Neural cell (in vitro differentiated cells): ENCODE results near the gene ATP13A5. TPM values are rescaled to one million over a fixed set of nuclear protein-coding genes. Genes with fewer than 3 reads are reported as not detected.

Experiments
- H2AFZ ChIP-seq: fragments of 200-600, 300-800 bp; sonication (generic), shearing (Covaris generic); 2 replicates; pipeline ENCODE4 v1.6.0; 2014; ENCODE audit warnings: low read depth, mild to moderate bottlenecking, antibody characterized with exemption, low read length, moderate library complexity
- H3F3A ChIP-seq: fragments of 200-600 bp; shearing (Covaris generic); 2 replicates; pipeline ENCODE4 v1.6.1; 2016; ENCODE audit warnings: mild to moderate bottlenecking, moderate library complexity, mixed read lengths, antibody characterized with exemption, low read length; ENCODE audit not compliant: insufficient read depth, poor library complexity, severe bottlenecking
- H3K27ac ChIP-seq: fragments of 200-600, 300-800 bp; sonication (generic), shearing (Covaris generic); 2 replicates; pipeline ENCODE4 v1.5.1; 2014; ENCODE audit warnings: mild to moderate bottlenecking, low read length, moderate library complexity
- H3K27me3 ChIP-seq: fragments of 300-800, 200-600 bp; sonication (generic), shearing (Covaris generic); 2 replicates; pipeline ENCODE4 v1.6.0; 2014; ENCODE audit warnings: mild to moderate bottlenecking, low read depth, low read length, moderate library complexity; ENCODE audit not compliant: insufficient read depth
- H3K36me3 ChIP-seq: fragments of 300-800, 200-600 bp; sonication (generic), shearing (Covaris generic); 2 replicates; pipeline ENCODE4 v1.5.1; 2014; ENCODE audit warnings: mild to moderate bottlenecking, antibody characterized with exemption, low read length, moderate library complexity; ENCODE audit not compliant: insufficient read depth
- H3K4me2 ChIP-seq: fragments of 300-800, 200-600 bp; sonication (generic), shearing (Covaris generic); 2 replicates; pipeline ENCODE4 v1.6.0; 2014; ENCODE audit warnings: mild to moderate bottlenecking, low read length
- H3K4me3 ChIP-seq: fragments of 300-800, 200-600 bp; sonication (generic), shearing (Covaris generic); 2 replicates; pipeline ENCODE4 v1.5.1; 2014; ENCODE audit warnings: mild to moderate bottlenecking, low read length, moderate library complexity
- H3K79me2 ChIP-seq: fragments of 200-600 bp; shearing (Covaris generic); replicated peaks from 2 replicates; pipeline ENCODE4 v1.6.0; 2014; ENCODE audit warnings: mild to moderate bottlenecking, low read length, moderate library complexity; ENCODE audit not compliant: insufficient read depth
- H3K9ac ChIP-seq: fragments of 300-800, 200-600 bp; sonication (generic), shearing (Covaris generic); 2 replicates; pipeline ENCODE4 v1.6.1; 2016; ENCODE audit warnings: mild to moderate bottlenecking, low read length, mixed read lengths
- H3K9me2 ChIP-seq: fragments of 200-600 bp; shearing (Covaris generic); 2 replicates; pipeline ENCODE4 v1.6.1; 2016; ENCODE audit warnings: mild to moderate bottlenecking, low read length, mixed read lengths; ENCODE audit not compliant: insufficient read depth
- H3K9me3 ChIP-seq: fragments of 200-600, 300-800 bp; sonication (generic), shearing (Covaris generic); 2 replicates; pipeline ENCODE4 v1.6.1; 2016; ENCODE audit warnings: mild to moderate bottlenecking, mixed run types, low read length, moderate library complexity, mixed read lengths
- H4K20me1 ChIP-seq: fragments of 200-600 bp; shearing (Covaris generic); 2 replicates; pipeline ENCODE4 v1.6.1; 2016; ENCODE audit warnings: mild to moderate bottlenecking, mixed run types; ENCODE audit not compliant: insufficient read depth
- EP300 ChIP-seq: fragments of 450-650 bp; conservative IDR thresholded peaks from 2 replicates; pipeline ENCODE4 v1.6.1; 2014; ENCODE audit warnings: antibody characterized with exemption, mild to moderate bottlenecking, moderate library complexity; ENCODE audit not compliant: poor library complexity, severe bottlenecking
- EZH2 ChIP-seq: fragments of 200-600, 300-800 bp; shearing (Covaris generic), sonication (generic); IDR thresholded peaks from 2 replicates; pipeline ENCODE4 v1.6.1; 2014; ENCODE audit warnings: antibody characterized with exemption, low read length, borderline replicate concordance, mild to moderate bottlenecking; ENCODE audit not compliant: insufficient read depth, poor library complexity, severe bottlenecking
- MXI1 ChIP-seq: fragments of 450-650 bp; conservative IDR thresholded peaks from 2 replicates; pipeline ENCODE4 v1.6.1; 2014; ENCODE audit warnings: antibody characterized with exemption, mild to moderate bottlenecking; ENCODE audit not compliant: poor library complexity, severe bottlenecking
- POLR2AphosphoS5 ChIP-seq: IDR thresholded peaks from 2 replicates; pipeline ENCODE4 v1.6.1; 2012
- RAD21 ChIP-seq: fragments of 450-650 bp; conservative IDR thresholded peaks from 2 replicates; pipeline ENCODE4 v1.6.1; 2014; ENCODE audit warnings: antibody characterized with exemption, mild to moderate bottlenecking, moderate library complexity
- SMC3 ChIP-seq: fragments of 450-650 bp; conservative IDR thresholded peaks from 2 replicates; pipeline ENCODE4 v1.6.1; 2014; ENCODE audit warnings: antibody characterized with exemption, mild to moderate bottlenecking, moderate library complexity; ENCODE audit not compliant: poor library complexity
- TAF1 ChIP-seq: IDR thresholded peaks from 2 replicates; pipeline ENCODE4 v1.6.1; 2012; ENCODE audit warnings: low read depth
- polyA plus RNA-seq: library from polyadenylated mRNA; depleted of rRNA; stranded (reverse); fragments of >200 nt; gene quantifications from 2 replicates; pipeline ENCODE4 v1.2.3, GENCODE V29; 2014
- TF ChIP-seq, protein P1 (sequence below): fragments of 450-650 bp; IDR thresholded peaks from 2 replicates; pipeline ENCODE4 v1.5.1; 2014; ENCODE audit warnings: antibody characterized with exemption, mild to moderate bottlenecking, moderate library complexity; ENCODE audit not compliant: poor library complexity, severe bottlenecking
- TF ChIP-seq, protein P2 (sequence below): IDR thresholded peaks from 2 replicates; pipeline ENCODE4 v1.6.1; 2012; ENCODE audit warnings: borderline replicate concordance

ATP13A5 gene
- polyA plus RNA-seq, 1 donor from 2014 or later: 0.28 TPM

DNA sequence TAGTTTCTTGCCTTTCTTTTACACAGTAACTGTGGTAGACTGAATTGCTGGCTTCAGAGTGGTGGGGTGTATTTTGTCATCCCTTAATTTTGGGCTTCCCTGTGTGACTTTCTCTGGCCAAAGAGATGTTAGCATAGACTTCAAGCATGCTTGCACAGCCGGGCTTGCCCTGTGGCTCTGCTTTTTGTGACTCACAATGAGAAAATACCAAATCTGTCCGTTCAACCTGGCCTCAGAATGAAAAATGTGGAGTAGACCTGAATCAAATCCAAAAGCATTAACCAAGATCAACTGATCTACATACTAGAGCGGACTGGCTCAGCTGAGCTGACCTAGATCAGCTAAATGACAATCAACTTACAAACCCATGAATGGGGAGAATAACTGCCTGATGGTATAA, 86.2 kb downstream of the ATP13A5 start:
- Histone ChIP-seq H3K4me3 (no peak overlapping the region), H2AFZ (no peak overlapping the region), H3K9me2 (no peaks in the 10 kb centered on the region), H3F3A (no peaks in the 10 kb centered on the region), H3K27me3 (no peaks in the 10 kb centered on the region), H3K27ac (no peak overlapping the region), H3K79me2 (no peaks in the 10 kb centered on the region), H4K20me1 (no peaks in the 10 kb centered on the region), H3K9me3 (peaks cover 3% of the 10 kb centered on the region), H3K4me2 (no peak overlapping the region), H3K9ac (no peak overlapping the region), H3K36me3 (no peaks in the 10 kb centered on the region)
- TF ChIP-seq MXI1 (no peak), EP300 (no peak), EZH2 (no peak), TAF1 (no peak), SMC3 (no peak), RAD21 (no peak), POLR2AphosphoS5 (no peak)
- TF ChIP-seq, protein P1, sequence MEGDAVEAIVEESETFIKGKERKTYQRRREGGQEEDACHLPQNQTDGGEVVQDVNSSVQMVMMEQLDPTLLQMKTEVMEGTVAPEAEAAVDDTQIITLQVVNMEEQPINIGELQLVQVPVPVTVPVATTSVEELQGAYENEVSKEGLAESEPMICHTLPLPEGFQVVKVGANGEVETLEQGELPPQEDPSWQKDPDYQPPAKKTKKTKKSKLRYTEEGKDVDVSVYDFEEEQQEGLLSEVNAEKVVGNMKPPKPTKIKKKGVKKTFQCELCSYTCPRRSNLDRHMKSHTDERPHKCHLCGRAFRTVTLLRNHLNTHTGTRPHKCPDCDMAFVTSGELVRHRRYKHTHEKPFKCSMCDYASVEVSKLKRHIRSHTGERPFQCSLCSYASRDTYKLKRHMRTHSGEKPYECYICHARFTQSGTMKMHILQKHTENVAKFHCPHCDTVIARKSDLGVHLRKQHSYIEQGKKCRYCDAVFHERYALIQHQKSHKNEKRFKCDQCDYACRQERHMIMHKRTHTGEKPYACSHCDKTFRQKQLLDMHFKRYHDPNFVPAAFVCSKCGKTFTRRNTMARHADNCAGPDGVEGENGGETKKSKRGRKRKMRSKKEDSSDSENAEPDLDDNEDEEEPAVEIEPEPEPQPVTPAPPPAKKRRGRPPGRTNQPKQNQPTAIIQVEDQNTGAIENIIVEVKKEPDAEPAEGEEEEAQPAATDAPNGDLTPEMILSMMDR: no peak
- TF ChIP-seq, protein P2, sequence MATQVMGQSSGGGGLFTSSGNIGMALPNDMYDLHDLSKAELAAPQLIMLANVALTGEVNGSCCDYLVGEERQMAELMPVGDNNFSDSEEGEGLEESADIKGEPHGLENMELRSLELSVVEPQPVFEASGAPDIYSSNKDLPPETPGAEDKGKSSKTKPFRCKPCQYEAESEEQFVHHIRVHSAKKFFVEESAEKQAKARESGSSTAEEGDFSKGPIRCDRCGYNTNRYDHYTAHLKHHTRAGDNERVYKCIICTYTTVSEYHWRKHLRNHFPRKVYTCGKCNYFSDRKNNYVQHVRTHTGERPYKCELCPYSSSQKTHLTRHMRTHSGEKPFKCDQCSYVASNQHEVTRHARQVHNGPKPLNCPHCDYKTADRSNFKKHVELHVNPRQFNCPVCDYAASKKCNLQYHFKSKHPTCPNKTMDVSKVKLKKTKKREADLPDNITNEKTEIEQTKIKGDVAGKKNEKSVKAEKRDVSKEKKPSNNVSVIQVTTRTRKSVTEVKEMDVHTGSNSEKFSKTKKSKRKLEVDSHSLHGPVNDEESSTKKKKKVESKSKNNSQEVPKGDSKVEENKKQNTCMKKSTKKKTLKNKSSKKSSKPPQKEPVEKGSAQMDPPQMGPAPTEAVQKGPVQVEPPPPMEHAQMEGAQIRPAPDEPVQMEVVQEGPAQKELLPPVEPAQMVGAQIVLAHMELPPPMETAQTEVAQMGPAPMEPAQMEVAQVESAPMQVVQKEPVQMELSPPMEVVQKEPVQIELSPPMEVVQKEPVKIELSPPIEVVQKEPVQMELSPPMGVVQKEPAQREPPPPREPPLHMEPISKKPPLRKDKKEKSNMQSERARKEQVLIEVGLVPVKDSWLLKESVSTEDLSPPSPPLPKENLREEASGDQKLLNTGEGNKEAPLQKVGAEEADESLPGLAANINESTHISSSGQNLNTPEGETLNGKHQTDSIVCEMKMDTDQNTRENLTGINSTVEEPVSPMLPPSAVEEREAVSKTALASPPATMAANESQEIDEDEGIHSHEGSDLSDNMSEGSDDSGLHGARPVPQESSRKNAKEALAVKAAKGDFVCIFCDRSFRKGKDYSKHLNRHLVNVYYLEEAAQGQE: no peak

DNA sequence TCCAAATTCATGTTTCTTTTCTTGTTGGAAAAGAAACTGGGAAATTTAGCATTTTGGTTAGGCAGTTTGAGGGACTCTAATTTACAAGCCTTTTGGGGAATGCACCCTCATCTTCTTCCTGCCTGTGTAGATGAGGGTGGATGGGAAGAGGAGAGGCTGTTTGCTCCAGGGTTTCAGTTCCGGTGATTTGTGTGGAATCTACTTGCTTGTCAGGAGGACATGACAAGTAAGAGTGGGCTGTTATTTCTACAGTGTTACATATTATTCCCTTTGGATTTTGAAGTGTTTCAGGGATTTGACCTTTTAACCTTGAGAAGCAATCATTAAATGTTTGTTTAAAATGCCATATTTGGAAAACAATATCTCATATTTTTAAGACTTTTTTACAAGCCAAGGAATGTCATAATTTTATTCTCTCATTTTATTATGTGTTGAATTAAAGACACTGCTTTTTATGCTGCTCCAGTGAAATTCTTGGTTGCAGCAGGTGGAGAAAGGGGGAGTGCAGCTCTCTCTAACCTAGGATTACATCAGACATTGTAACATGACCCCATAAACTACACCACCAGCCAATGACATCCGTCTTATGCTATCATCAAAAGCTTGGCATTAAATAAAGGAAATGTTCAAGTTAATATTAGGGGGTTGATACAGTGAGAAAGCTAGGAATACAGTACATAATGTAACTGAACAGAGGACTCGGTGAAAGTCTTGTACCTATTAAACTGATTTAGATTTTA, 107.3 kb downstream of the ATP13A5 start:
- H2AFZ ChIP-seq: no peak overlapping the region
- no peaks in the 10 kb centered on the region for H3K36me3 ChIP-seq
- no peaks in the 10 kb centered on the region for H4K20me1 ChIP-seq
- H3K4me3 ChIP-seq: no peak overlapping the region
- no peak overlapping the region for H3K9ac ChIP-seq
- H3K27me3 ChIP-seq: no peaks in the 10 kb centered on the region
- H3K4me2 ChIP-seq: no peak overlapping the region
- no peaks in the 10 kb centered on the region for H3K9me2 ChIP-seq
- H3K79me2 ChIP-seq: no peaks in the 10 kb centered on the region
- H3F3A ChIP-seq: no peaks in the 10 kb centered on the region
- TF ChIP-seq SMC3 (no peak), POLR2AphosphoS5 (no peak), MXI1 (no peak), RAD21 (no peak)
- TF ChIP-seq, protein P2: no peak
- H3K27ac ChIP-seq: no peak overlapping the region
- H3K9me3 ChIP-seq: no peaks in the 10 kb centered on the region
